Measurements from ENCODE around the gene BRD9. TPM values are rescaled to one million over a fixed set of nuclear protein-coding genes. Genes with fewer than 3 reads are reported as not detected.

Gene BRD9
- total RNA-seq (2016; rRNA removed; fragmentation: Illumina TruSeq; extraction: Trizol) (20.7 and 22.9 TPM in 2 replicates), polyA plus RNA-seq (2011; rRNA removed) (5.2 and 6.3 TPM in 2 replicates), polyA minus RNA-seq (2011; rRNA and poly(A)+ RNA removed; ENCODE audit: low replicate concordance) (15.9 and 73.1 TPM in 2 replicates), Bru-seq, nascent RNA (percentile 75 among the genes with signal in this experiment), BruChase-seq, experiment 1, labeled RNA remaining after a 6-hour chase (percentile 72 among the genes with signal in this experiment), BruChase-seq, experiment 2, labeled RNA remaining after a 2-hour chase (percentile 78 among the genes with signal in this experiment)
- total RNA-seq (2016; cell fraction: cytosol; rRNA removed; fragmentation: Illumina TruSeq; extraction: Trizol; ENCODE audit: low read depth), result 6.6 and 8.1 TPM in 2 replicates
- 18.6 and 24.6 TPM in 2 replicates for total RNA-seq (2016; cell fraction: insoluble cytoplasmic fraction; rRNA removed; fragmentation: Illumina TruSeq; extraction: Trizol)
- 10.4 and 11.6 TPM in 2 replicates for total RNA-seq (2016; cell fraction: membrane; rRNA removed; fragmentation: Illumina TruSeq; extraction: Trizol)
- total RNA-seq (2016; cell fraction: nucleus; rRNA removed; fragmentation: Illumina TruSeq; extraction: Trizol), result 30.9 and 31.0 TPM in 2 replicates
- polyA plus RNA-seq (2011; cell fraction: cytosol; rRNA removed), result 4.5 and 4.6 TPM in 2 replicates
- polyA plus RNA-seq (2011; cell fraction: nucleus; rRNA removed), result 36.0 and 39.4 TPM in 2 replicates
- polyA plus RNA-seq (2012), result 10.7 and 10.9 TPM in 2 replicates
- 2.4 and 2.5 TPM in 2 replicates for polyA plus RNA-seq (2016; cell fraction: cytosol; fragmentation: Illumina TruSeq; extraction: Trizol; ENCODE audit: low read depth)
- polyA plus RNA-seq (2016; cell fraction: insoluble cytoplasmic fraction; fragmentation: Illumina TruSeq; extraction: Trizol; ENCODE audit: low read depth), result 17.6 and 19.2 TPM in 2 replicates
- 4.9 and 5.4 TPM in 2 replicates for polyA plus RNA-seq (2016; cell fraction: membrane; fragmentation: Illumina TruSeq; extraction: Trizol; ENCODE audit: low read depth)
- polyA plus RNA-seq (2016; cell fraction: nucleus; fragmentation: Illumina TruSeq; extraction: Trizol; ENCODE audit: insufficient read depth, low read depth), result 65.1 and 68.5 TPM in 2 replicates
- polyA minus RNA-seq (2011; cell fraction: cytosol; rRNA and poly(A)+ RNA removed), result 4.1 and 5.6 TPM in 2 replicates
- polyA minus RNA-seq (2011; cell fraction: nucleus; rRNA and poly(A)+ RNA removed), result 30.7 and 34.1 TPM in 2 replicates
- long read RNA-seq, experiment 1, transcript BRD9-202 (16 exons, 2,156 nt), result major isoform, 7 of 15 reads
- long read RNA-seq, experiment 1, partial matches to known transcripts, result 4 of 15 reads
- long read RNA-seq, experiment 1, other reads (novel, unspliced or antisense), result 4 of 15 reads
- long read RNA-seq, experiment 2, partial matches to known transcripts, result 13 of 30 reads
- long read RNA-seq, experiment 2, other reads (novel, unspliced or antisense), result 17 of 30 reads

DNA sequence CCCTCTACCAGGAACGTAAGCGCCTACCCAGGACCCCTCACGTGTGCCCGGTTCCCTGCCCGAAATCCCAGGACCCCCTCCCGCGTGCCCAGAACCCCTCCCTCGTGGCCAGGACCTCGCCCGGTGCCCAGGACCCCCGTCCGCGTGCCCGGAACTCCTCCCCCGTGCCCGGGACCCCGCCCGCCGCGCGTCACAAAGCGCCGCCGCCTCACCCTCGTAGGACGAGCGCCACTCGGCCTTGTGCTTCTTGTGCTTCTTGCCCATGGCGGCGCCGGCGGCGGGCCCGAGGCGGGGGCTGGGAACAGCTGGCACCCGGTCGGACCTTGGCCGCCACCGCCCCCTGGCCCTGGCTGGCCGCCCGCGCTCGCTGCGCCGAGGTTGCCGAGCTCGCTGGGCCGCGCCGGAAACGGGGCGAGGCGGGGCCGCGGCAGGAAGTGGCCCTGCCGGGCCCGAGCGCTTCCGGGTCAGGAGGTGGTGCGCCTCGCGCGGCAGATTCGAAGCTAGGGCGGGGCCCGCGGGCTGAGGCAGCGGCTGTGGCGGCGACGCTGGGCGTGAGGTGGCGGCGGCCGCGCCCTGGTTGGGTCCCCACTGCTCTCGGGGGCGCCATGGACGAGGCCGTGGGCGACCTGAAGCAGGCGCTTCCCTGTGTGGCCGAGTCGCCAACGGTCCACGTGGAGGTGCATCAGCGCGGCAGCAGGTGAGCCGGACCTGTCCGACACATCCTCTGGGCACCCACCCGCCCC, at the start of gene BRD9, which contains the start of gene TRIP13:
TSS of gene BRD9 (minus strand) at position 408 of the 743 bp plus-strand sequence. CDS start at position 264, 144 bp downstream.
TSS of gene TRIP13 (plus strand) at position 491 of the 743 bp plus-strand sequence. CDS start at position 606, 115 bp downstream.
- no peak for FAIRE-seq
- in situ Hi-C loops (cut with HindIII; ENCODE audit: extremely low pct_ligation_motif_present, low pct_unique_long_range_greater_than_20kb), result loop anchor here (10.0 kb wide), 1 partner anchor 218 kb away; no protein-coding TSS in a partner anchor
- intact Hi-C loops (cut with micrococcal nuclease; ENCODE audit: unreplicated experiment), result loop anchor here (5.0 to 10.0 kb wide), 2 partner anchors 40 to 218 kb away; partner anchors contain the start of gene ZDHHC11
- Histone ChIP-seq H3K27me3 (ENCODE audit: control insufficient read depth in 1 of 2, insufficient read depth in 2 of 2, low read length in 2 of 2) (no peaks in the 10 kb centered on the region), H3K4me2 (ENCODE audit: low read depth, low read length) (peak within 1 kb of the TSS; percentile 90), H3K36me3 (replicated peaks in 1 of 2; ENCODE audit: control insufficient read depth in 1 of 2, insufficient read depth in 2 of 2, low read length in 2 of 2) (peaks cover 12 to 51% of the 10 kb centered on the region in 2 experiments), H4K20me1 (ENCODE audit: insufficient read depth, low read length) (no peaks in the 10 kb centered on the region), H3K4me1 (ENCODE audit: insufficient read depth, low read length) (peaks cover 39% of the 10 kb centered on the region), H3K9ac (ENCODE audit: insufficient read depth, low read depth, low read length) (peak within 1 kb of the TSS; percentile 84), H3K27ac (ENCODE audit: extremely low read length, insufficient read depth, low read length) (peak within 1 kb of the TSS; percentile 79), H3K79me2 (ENCODE audit: insufficient read depth, low read length) (peaks cover 44% of the 10 kb centered on the region), H3K9me3 (ENCODE audit: low read length) (no peaks in the 10 kb centered on the region), H3K4me3 (replicated peaks in 1 of 3; ENCODE audit: insufficient read depth in 1 of 3, low read depth in 2 of 3, low read length in 3 of 3) (peak within 1 kb of the TSS; percentile 70 to 90 (median 83)), H2AFZ (ENCODE audit: low read length) (no peak within 1 kb of the TSS)
- ChIA-PET CTCF (ENCODE audit: low intra/inter-chr PET ratio, low total read pairs) (no interaction called here), POLR2A (interaction anchor here (1.1 to 1.5 kb wide), 2 partner anchors 269 to 290 kb away, joined by 3 to 4 read pairs; no protein-coding TSS in a partner anchor)
- no TSS peak for BruUV-seq (replicated peaks)
- peak; percentile 90 for ATAC-seq
- WGBS (ENCODE audit: low lambda C conversion rate), result 0% methylated on average over 12 of the region's 91 CpGs
- DNase-seq (ENCODE audit: low spot score), result peak; percentile 66
- TF ChIP-seq, protein P1, sequence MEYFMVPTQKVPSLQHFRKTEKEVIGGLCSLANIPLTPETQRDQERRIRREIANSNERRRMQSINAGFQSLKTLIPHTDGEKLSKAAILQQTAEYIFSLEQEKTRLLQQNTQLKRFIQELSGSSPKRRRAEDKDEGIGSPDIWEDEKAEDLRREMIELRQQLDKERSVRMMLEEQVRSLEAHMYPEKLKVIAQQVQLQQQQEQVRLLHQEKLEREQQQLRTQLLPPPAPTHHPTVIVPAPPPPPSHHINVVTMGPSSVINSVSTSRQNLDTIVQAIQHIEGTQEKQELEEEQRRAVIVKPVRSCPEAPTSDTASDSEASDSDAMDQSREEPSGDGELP (IDR thresholded peaks at IDR 0.05; ENCODE audit: borderline replicate concordance, low read depth), result peak; percentile 82; the same call in 1 of the 2 replicates
- TF ChIP-seq ZIK1 (CRISPR knock-in tag; IDR thresholded peaks at IDR 0.05; ENCODE audit: borderline replicate concordance, low read depth) (0 out of 2 replicates have a peak, but pooled peaks have one; percentile 38), ATRX (CRISPR knock-in tag; IDR thresholded peaks at IDR 0.05; ENCODE audit: borderline replicate concordance) (no peak), SP2 (CRISPR knock-in tag; IDR thresholded peaks at IDR 0.05) (peak; percentile 76), HOXA3 (CRISPR knock-in tag; IDR thresholded peaks at IDR 0.05) (peak; percentile 88; the same call in 1 of the 2 replicates), ZNF589 (CRISPR knock-in tag; conservative IDR thresholded peaks at IDR 0.05) (0 out of 2 replicates have a peak, but pooled peaks have one; percentile 61), ZNF20 (CRISPR knock-in tag; IDR thresholded peaks at IDR 0.05) (no peak), SOX5 (CRISPR knock-in tag; IDR thresholded peaks at IDR 0.05; ENCODE audit: borderline replicate concordance) (0 out of 2 replicates have a peak, but pooled peaks have one; percentile 9)
- TF ChIP-seq, protein P2, sequence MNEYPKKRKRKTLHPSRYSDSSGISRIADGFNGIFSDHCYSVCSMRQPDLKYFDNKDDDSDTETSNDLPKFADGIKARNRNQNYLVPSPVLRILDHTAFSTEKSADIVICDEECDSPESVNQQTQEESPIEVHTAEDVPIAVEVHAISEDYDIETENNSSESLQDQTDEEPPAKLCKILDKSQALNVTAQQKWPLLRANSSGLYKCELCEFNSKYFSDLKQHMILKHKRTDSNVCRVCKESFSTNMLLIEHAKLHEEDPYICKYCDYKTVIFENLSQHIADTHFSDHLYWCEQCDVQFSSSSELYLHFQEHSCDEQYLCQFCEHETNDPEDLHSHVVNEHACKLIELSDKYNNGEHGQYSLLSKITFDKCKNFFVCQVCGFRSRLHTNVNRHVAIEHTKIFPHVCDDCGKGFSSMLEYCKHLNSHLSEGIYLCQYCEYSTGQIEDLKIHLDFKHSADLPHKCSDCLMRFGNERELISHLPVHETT (CRISPR knock-in tag; conservative IDR thresholded peaks at IDR 0.05), result peak; percentile 93
- TF ChIP-seq, protein P3, sequence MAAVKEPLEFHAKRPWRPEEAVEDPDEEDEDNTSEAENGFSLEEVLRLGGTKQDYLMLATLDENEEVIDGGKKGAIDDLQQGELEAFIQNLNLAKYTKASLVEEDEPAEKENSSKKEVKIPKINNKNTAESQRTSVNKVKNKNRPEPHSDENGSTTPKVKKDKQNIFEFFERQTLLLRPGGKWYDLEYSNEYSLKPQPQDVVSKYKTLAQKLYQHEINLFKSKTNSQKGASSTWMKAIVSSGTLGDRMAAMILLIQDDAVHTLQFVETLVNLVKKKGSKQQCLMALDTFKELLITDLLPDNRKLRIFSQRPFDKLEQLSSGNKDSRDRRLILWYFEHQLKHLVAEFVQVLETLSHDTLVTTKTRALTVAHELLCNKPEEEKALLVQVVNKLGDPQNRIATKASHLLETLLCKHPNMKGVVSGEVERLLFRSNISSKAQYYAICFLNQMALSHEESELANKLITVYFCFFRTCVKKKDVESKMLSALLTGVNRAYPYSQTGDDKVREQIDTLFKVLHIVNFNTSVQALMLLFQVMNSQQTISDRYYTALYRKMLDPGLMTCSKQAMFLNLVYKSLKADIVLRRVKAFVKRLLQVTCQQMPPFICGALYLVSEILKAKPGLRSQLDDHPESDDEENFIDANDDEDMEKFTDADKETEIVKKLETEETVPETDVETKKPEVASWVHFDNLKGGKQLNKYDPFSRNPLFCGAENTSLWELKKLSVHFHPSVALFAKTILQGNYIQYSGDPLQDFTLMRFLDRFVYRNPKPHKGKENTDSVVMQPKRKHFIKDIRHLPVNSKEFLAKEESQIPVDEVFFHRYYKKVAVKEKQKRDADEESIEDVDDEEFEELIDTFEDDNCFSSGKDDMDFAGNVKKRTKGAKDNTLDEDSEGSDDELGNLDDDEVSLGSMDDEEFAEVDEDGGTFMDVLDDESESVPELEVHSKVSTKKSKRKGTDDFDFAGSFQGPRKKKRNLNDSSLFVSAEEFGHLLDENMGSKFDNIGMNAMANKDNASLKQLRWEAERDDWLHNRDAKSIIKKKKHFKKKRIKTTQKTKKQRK (IDR thresholded peaks at IDR 0.05; ENCODE audit: low read length), result no peak

All from HepG2 (cell line).